Osteoblast (primary cell): ENCODE data around the gene TMPRSS2. TPM values are rescaled to one million over a fixed set of nuclear protein-coding genes. Genes with fewer than 3 reads are reported as not detected.

ENCODE experiments used
- DNase-seq: peaks from one replicate; pipeline ENCODE4 v3.0.0; 2011; ENCODE audit warnings: low spot score, mixed read lengths; ENCODE audit not compliant: insufficient read length; ENCODE audit errors: missing footprints
- H2AFZ ChIP-seq: 2 replicates; pipeline ENCODE4 v1.6.0; 2011; ENCODE audit warnings: mild to moderate bottlenecking, low read length
- H3K27ac ChIP-seq: 2 replicates; pipeline ENCODE4 v1.5.1; 2011; ENCODE audit warnings: mild to moderate bottlenecking, low read depth, low read length, moderate library complexity
- H3K27me3 ChIP-seq: 2 replicates; pipeline ENCODE4 v1.6.0; 2012; ENCODE audit warnings: mild to moderate bottlenecking, control low read depth, inconsistent platforms, low read length, moderate library complexity; ENCODE audit not compliant: insufficient read depth
- H3K36me3 ChIP-seq: 2 replicates; pipeline ENCODE4 v1.5.1; 2011; ENCODE audit warnings: mild to moderate bottlenecking, low read length, control low read depth, moderate library complexity; ENCODE audit not compliant: insufficient read depth
- H3K4me1 ChIP-seq: 2 replicates; pipeline ENCODE4 v1.5.1; 2011; ENCODE audit warnings: mild to moderate bottlenecking, low read length, control low read depth, moderate library complexity; ENCODE audit not compliant: insufficient read depth
- H3K4me2 ChIP-seq: 2 replicates; pipeline ENCODE4 v1.6.0; 2011; ENCODE audit warnings: mild to moderate bottlenecking, low read length; ENCODE audit not compliant: insufficient read depth
- H3K4me3 ChIP-seq: fragments of 200-600 bp; sonication (generic); 3 replicates; pipeline ENCODE4 v1.5.1; 2012; ENCODE audit warnings: mild to moderate bottlenecking, low read length, inconsistent platforms; ENCODE audit not compliant: insufficient read depth
- H3K79me2 ChIP-seq: 2 replicates; pipeline ENCODE4 v1.6.0; 2012; ENCODE audit warnings: mild to moderate bottlenecking, low read length, control low read depth, inconsistent platforms; ENCODE audit not compliant: insufficient read depth
- H3K9me3 ChIP-seq: 2 replicates; pipeline ENCODE4 v1.5.1; 2011; ENCODE audit warnings: low read depth, low read length, control low read depth
- H4K20me1 ChIP-seq: 2 replicates; pipeline ENCODE4 v1.6.0; 2012; ENCODE audit warnings: mild to moderate bottlenecking, low read length, control low read depth; ENCODE audit not compliant: insufficient read depth
- total RNA-seq: library from RNA; depleted of rRNA; stranded (reverse); fragments of >200 nt; gene quantifications from 2 replicates; pipeline ENCODE4 v1.2.3, GENCODE V29; 2012
- TF ChIP-seq, protein P1 (sequence below): IDR thresholded peaks from 2 replicates; pipeline ENCODE4 v1.5.1; 2011; ENCODE audit warnings: mild to moderate bottlenecking, low read depth, low read length, moderate library complexity; ENCODE audit errors: extremely low read depth

The TMPRSS2 gene
- total RNA-seq, 1 donor: not detected

DNA sequence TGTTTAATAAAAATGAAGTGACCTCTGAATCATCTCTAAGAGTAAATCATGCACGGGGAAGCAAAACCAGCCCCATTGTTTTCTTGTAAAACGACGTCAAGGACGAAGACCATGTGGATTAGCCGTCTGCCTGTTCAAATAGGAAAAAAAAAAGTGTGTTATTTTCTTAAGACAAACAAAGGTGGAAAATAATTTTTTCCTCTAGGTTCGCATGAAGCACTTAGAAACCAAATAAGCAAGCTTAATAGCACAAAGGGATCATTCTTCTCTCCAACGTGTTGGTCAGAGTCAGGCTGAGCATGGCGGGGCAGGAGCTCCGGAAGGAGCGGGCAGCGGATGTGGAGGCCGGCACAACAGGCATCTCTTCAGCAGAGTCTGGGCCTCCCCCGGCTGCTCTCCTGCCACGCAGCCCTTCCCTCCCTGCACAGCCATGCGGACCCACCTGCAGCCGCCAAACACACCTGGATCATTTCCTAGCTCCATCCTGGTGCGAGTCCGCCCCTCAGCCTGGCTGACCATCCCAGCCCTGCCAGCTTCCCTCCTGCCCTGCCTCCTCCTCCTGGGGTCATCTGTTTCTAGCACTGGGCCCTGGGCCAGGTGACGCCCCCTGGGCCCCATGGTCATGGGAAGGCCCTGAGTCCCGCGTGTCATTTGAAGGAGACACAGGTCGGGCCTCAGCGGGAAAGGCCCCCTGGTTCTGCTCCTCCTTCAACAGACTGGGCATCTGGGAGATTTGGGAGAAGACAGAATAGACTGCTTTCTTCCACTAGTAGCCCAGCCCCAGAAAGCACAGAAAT is 41.7 kb downstream of the TMPRSS2 start:
- no peak overlapping the region for H3K4me2 ChIP-seq
- no peak for DNase-seq

DNA sequence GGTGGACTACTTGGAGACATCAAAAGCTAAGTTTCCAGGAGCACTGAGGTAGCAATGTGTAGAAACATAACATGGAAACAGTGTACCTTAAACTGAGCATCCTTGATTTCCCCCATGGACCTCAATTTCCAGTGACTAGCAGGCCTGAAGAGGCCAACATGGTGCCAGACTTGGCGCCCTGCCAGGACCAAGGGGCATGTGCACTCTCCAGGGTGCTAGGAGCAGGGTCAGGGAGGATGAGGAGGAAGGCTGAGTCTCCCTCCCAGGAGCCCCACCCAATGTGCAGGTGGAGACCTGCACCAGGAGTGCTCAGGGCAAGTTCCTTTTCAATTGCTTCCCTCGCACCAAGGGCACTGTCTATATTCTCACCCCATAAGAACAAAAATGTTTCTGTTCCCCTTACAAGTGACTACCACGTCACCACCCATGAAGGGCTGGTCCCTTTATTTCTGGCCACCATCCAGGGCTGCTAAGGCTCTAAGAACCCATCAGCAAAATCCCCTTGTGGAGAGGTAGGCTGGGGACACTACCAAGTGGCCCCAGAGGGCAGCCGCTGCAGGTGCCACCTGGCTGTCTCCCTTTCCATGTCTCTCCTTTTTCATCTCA is 42.7 kb downstream of the TMPRSS2 start:
- no peaks in the 10 kb centered on the region for H3K79me2 ChIP-seq
- H3K27ac ChIP-seq: no peak overlapping the region
- no peak for DNase-seq
- TF ChIP-seq, protein P1, sequence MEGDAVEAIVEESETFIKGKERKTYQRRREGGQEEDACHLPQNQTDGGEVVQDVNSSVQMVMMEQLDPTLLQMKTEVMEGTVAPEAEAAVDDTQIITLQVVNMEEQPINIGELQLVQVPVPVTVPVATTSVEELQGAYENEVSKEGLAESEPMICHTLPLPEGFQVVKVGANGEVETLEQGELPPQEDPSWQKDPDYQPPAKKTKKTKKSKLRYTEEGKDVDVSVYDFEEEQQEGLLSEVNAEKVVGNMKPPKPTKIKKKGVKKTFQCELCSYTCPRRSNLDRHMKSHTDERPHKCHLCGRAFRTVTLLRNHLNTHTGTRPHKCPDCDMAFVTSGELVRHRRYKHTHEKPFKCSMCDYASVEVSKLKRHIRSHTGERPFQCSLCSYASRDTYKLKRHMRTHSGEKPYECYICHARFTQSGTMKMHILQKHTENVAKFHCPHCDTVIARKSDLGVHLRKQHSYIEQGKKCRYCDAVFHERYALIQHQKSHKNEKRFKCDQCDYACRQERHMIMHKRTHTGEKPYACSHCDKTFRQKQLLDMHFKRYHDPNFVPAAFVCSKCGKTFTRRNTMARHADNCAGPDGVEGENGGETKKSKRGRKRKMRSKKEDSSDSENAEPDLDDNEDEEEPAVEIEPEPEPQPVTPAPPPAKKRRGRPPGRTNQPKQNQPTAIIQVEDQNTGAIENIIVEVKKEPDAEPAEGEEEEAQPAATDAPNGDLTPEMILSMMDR: no peak
- no peaks in the 10 kb centered on the region for H3K9me3 ChIP-seq
- H2AFZ ChIP-seq: no peak overlapping the region
- H3K4me2 ChIP-seq: no peak overlapping the region
- H4K20me1 ChIP-seq: no peaks in the 10 kb centered on the region
- no peaks in the 10 kb centered on the region for H3K36me3 ChIP-seq
- no peak overlapping the region for H3K4me3 ChIP-seq
- peaks cover 5% of the 10 kb centered on the region for H3K4me1 ChIP-seq
- H3K27me3 ChIP-seq: no peaks in the 10 kb centered on the region

More for the DNA sequence above, 41.7 kb downstream of the TMPRSS2 start:
- Histone ChIP-seq H3K4me1 (peaks cover 5% of the 10 kb centered on the region), H3K27me3 (no peaks in the 10 kb centered on the region), H3K27ac (no peak overlapping the region), H3K4me3 (no peak overlapping the region), H4K20me1 (no peaks in the 10 kb centered on the region), H3K79me2 (no peaks in the 10 kb centered on the region), H3K36me3 (no peaks in the 10 kb centered on the region), H2AFZ (no peak overlapping the region), H3K9me3 (no peaks in the 10 kb centered on the region)
- TF ChIP-seq, protein P1: no peak

DNA sequence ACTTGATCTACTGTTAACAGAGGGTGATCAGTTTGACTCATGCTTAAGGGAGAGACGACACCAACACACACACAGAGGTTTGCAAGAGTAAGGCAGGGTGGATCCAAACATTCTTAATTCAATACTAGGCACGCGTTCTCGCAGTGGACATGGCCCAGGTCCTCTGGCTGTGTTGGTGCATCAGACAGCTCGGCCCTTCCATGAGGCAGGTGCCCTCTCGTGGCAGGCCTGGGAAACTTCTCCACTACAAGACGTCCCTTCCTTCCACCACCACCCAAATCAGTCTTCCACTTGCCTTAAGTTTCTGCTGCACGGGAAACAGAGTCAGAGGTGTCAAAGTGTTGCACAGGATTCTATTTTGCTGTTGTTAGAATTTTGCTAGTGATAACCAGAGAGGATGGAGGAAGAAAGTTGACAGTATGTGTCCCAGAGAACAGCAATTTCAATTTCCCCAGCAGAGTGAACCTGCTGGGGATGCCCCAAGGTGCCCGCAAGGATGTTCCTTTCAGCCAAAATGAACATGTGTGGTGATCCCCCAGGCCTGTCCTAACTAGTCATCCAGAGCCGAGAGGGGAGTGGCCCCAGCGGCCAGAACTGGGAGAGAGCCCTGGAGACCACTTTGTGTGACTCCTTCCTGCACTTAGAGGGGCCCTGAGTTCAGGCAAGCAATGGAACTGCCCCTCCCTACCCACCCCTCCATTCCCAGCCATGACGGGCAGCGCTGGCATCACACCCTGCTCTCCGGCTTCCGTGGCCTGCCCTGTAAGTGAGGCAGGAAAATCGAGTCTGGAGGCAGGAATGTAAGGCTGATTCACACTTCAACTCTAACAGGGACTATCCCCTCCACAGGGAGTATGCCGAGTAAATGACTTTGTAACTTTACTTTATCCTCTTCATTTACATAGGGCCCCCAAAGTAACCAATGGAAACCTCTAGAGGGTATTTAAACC is 47.1 kb downstream of the TMPRSS2 start:
- Histone ChIP-seq H4K20me1 (no peaks in the 10 kb centered on the region), H3K36me3 (no peaks in the 10 kb centered on the region), H2AFZ (peak overlapping the region; percentile 29), H3K4me2 (no peak overlapping the region), H3K4me3 (no peak overlapping the region), H3K79me2 (no peaks in the 10 kb centered on the region), H3K27me3 (no peaks in the 10 kb centered on the region), H3K27ac (no peak overlapping the region), H3K9me3 (no peaks in the 10 kb centered on the region), H3K4me1 (no peaks in the 10 kb centered on the region)
- peak; percentile 91 for DNase-seq
- TF ChIP-seq, protein P1: peak; percentile 80
